Stomach smooth muscle (tissue), 2 donors: ENCODE measurements around the gene CASP1.
"Not testable (repeated sequence)": the region's sequence is repeated elsewhere in the genome, so short reads cannot be mapped to it uniquely, and the experiment has no call there.

Experiments used
- H3K27ac ChIP-seq: one replicate; pipeline ENCODE4 v1.7.0; 2013; ENCODE audit warnings: mild to moderate bottlenecking, low read length, inconsistent platforms
- H3K27me3 ChIP-seq, 2 donors: one replicate each; pipeline ENCODE4 v1.7.0; 2013; ENCODE audit warnings: low read length in 2 of 2; ENCODE audit not compliant: insufficient read depth in 2 of 2, control insufficient read depth in 1 of 2
- H3K36me3 ChIP-seq, 2 donors: one replicate each; pipeline ENCODE4 v1.7.0; 2013; ENCODE audit warnings: low read length in 2 of 2; ENCODE audit not compliant: control insufficient read depth in 2 of 2, insufficient read depth in 2 of 2
- H3K4me1 ChIP-seq: one replicate; pipeline ENCODE4 v1.7.0; 2013; ENCODE audit warnings: low read length; ENCODE audit not compliant: control insufficient read depth, insufficient read depth
- H3K4me3 ChIP-seq, 2 donors: one replicate each; pipeline ENCODE4 v1.7.0; 2013; ENCODE audit warnings: low read length in 2 of 2
- H3K9ac ChIP-seq, 2 donors: one replicate each; pipeline ENCODE4 v1.7.0; 2013; ENCODE audit warnings: low read length in 2 of 2, mild to moderate bottlenecking in 1 of 2
- H3K9me3 ChIP-seq, 2 donors: one replicate each; pipeline ENCODE4 v1.7.0; 2013; ENCODE audit warnings: low read length in 2 of 2; ENCODE audit not compliant: control insufficient read depth in 2 of 2
- donor health status: healthy.
- donor health status: Pancreatic carcinoma.

The CASP1 gene

GRCh38 chr11:105044557-105045524, 9.9 kb upstream of the CASP1 start, which contains the start of gene CARD16:
CARD16 (minus strand) TSS chr11:105045335; CDS start chr11:105045297, 38 bp downstream.
- H3K4me1 ChIP-seq, H3K36me3 ChIP-seq, H3K9me3 ChIP-seq, H3K27ac ChIP-seq, H3K27me3 ChIP-seq: not testable (repeated sequence)
- Histone ChIP-seq H3K4me3 (peak within 1 kb of the TSS; percentile 14 to 59), H3K9ac (peak within 1 kb of the TSS in 1 of 2 donors; percentile 3)

- H3K4me3 ChIP-seq = no peak overlapping the region
- no peaks in the 10 kb centered on the region for H3K27me3 ChIP-seq
- H3K27ac ChIP-seq = no peak overlapping the region
- no peaks in the 10 kb centered on the region for H3K36me3 ChIP-seq
- peaks cover 5% of the 10 kb centered on the region for H3K4me1 ChIP-seq
- no peak overlapping the region for H3K9ac ChIP-seq
- H3K9me3 ChIP-seq = no peaks in the 10 kb centered on the region
Observed at GRCh38 chr11:105042178-105042577, 7.2 kb upstream of the CASP1 start.

GRCh38 chr11:105040703-105041102, 5.8 kb upstream of the CASP1 start:
- no peak overlapping the region for H3K9ac ChIP-seq
- no peak overlapping the region for H3K4me3 ChIP-seq
- H3K27ac ChIP-seq = no peak overlapping the region
- no peaks in the 10 kb centered on the region for H3K4me1 ChIP-seq
- no peaks in the 10 kb centered on the region for H3K27me3 ChIP-seq
- H3K36me3 ChIP-seq = no peaks in the 10 kb centered on the region
- no peaks in the 10 kb centered on the region for H3K9me3 ChIP-seq

GRCh38 chr11:105034388-105034787, 556 bp downstream of the CASP1 start:
- H3K9me3 ChIP-seq, H3K4me1 ChIP-seq, H3K36me3 ChIP-seq, H3K27me3 ChIP-seq: not testable (repeated sequence)
- peak overlapping the region; percentile 37 to 55 for H3K9ac ChIP-seq
- peak overlapping the region; percentile 36 to 65 for H3K4me3 ChIP-seq
- H3K27ac ChIP-seq = peak overlapping the region; percentile 56

GRCh38 chr11:105033781-105034180, 1.2 kb downstream of the CASP1 start:
- no peaks in the 10 kb centered on the region for H3K9me3 ChIP-seq
- no peaks in the 10 kb centered on the region for H3K27me3 ChIP-seq
- peak overlapping the region in 1 of 2 donors; percentile 36 for H3K4me3 ChIP-seq
- H3K36me3 ChIP-seq = peaks cover 0 to 3% of the 10 kb centered on the region in 2 donors
- H3K4me1 ChIP-seq = no peaks in the 10 kb centered on the region
- H3K9ac ChIP-seq = no peak overlapping the region
- no peak overlapping the region for H3K27ac ChIP-seq

DNA sequence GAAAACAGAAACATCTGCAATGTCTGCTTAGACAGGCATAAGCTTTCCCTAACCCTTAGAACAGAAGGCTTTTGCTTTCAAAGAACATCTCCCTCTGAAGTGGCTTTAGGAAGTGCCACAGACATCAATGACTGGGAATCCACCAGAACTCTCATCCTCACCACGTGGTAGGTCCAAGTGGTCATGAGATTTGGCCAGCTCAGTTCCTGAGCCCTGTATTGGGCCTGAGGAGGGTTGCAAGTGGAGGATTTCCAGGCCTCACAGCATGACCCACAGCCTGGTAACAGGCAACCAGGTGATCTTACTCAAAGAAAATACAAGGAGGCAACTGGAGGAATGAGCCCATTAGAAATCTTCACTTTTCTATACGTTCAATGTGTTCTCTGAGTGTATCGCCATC, 1.6 kb downstream of the CASP1 start:
- Histone ChIP-seq H3K27me3 (no peaks in the 10 kb centered on the region), H3K27ac (no peak overlapping the region), H3K36me3 (peaks cover 0 to 3% of the 10 kb centered on the region in 2 donors), H3K4me1 (no peaks in the 10 kb centered on the region), H3K4me3 (peak overlapping the region; percentile 31 to 34), H3K9ac (no peak overlapping the region), H3K9me3 (no peaks in the 10 kb centered on the region)

DNA sequence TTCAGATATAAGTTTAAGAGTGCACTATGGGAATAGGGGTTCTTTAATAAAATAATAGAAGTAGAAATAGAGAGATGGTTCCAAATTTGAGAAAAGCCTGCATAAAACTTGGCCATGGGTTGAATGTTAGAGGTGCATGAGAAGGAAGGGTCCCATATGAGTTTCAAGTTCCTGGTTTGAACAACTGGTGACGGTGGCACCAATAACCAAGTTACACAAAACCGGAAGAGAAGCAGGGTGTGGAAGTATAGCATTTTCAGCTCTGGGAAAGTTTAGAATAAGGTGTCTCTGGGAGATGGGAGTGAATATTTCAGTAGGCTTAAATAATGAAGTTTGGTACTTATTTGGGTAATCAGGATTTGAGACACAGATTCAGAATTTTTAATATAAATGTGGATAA, 2.4 kb downstream of the CASP1 start:
- no peak overlapping the region for H3K9ac ChIP-seq
- no peaks in the 10 kb centered on the region for H3K27me3 ChIP-seq
- H3K4me1 ChIP-seq = no peaks in the 10 kb centered on the region
- H3K4me3 ChIP-seq = no peak overlapping the region
- H3K36me3 ChIP-seq = peaks cover 0 to 3% of the 10 kb centered on the region in 2 donors
- H3K9me3 ChIP-seq = no peaks in the 10 kb centered on the region
- no peak overlapping the region for H3K27ac ChIP-seq

- H3K4me3 ChIP-seq = no peak overlapping the region
Observed at GRCh38 chr11:105027678-105028077, 7.3 kb downstream of the CASP1 start.

GRCh38 chr11:105024394-105024793, 10.6 kb downstream of the CASP1 start:
- H3K4me1 ChIP-seq = no peaks in the 10 kb centered on the region
- no peaks in the 10 kb centered on the region for H3K27me3 ChIP-seq
- H3K9me3 ChIP-seq = no peaks in the 10 kb centered on the region
- no peak overlapping the region for H3K4me3 ChIP-seq
- no peak overlapping the region for H3K9ac ChIP-seq
- no peak overlapping the region for H3K27ac ChIP-seq
- H3K36me3 ChIP-seq = peaks cover 0 to 2% of the 10 kb centered on the region in 2 donors

More at GRCh38 chr11:105027678-105028077, 7.3 kb downstream of the CASP1 start:
- no peaks in the 10 kb centered on the region for H3K4me1 ChIP-seq
- no peak overlapping the region for H3K9ac ChIP-seq
- peaks cover 0 to 4% of the 10 kb centered on the region in 2 donors for H3K36me3 ChIP-seq
- H3K27me3 ChIP-seq = no peaks in the 10 kb centered on the region
- H3K9me3 ChIP-seq = no peaks in the 10 kb centered on the region
- no peak overlapping the region for H3K27ac ChIP-seq

- Histone ChIP-seq H3K4me3 (no peak within 1 kb of the TSS), H3K9me3 (no peaks in the 10 kb centered on the region), H3K27me3 (no peaks in the 10 kb centered on the region), H3K9ac (no peak within 1 kb of the TSS), H3K36me3 (peaks cover 0 to 2% of the 10 kb centered on the region in 2 donors), H3K4me1 (no peaks in the 10 kb centered on the region), H3K27ac (no peak within 1 kb of the TSS)
Observed at GRCh38 chr11:105023003-105023402, 11.9 kb downstream of the CASP1 start, which contains the start of gene CASP5. CASP5 (minus strand) TSS chr11:105023168; CDS start chr11:105023136, 32 bp downstream.

GRCh38 chr11:105022527-105022926, 12.4 kb downstream of the CASP1 start:
- Histone ChIP-seq H3K36me3 (peaks cover 0 to 2% of the 10 kb centered on the region in 2 donors), H3K4me3 (no peak overlapping the region), H3K27me3 (no peaks in the 10 kb centered on the region), H3K4me1 (no peaks in the 10 kb centered on the region), H3K27ac (no peak overlapping the region), H3K9ac (no peak overlapping the region), H3K9me3 (no peaks in the 10 kb centered on the region)
